OCI-LY1 (cell line): Measurements from ENCODE around the gene ITGAE.

ENCODE experiments used
- H2AFZ ChIP-seq: fragments of 200-600 bp; sonication (generic), shearing (Covaris generic); 2 replicates; pipeline ENCODE4 v1.6.0; 2014; ENCODE audit warnings: antibody characterized with exemption, mild to moderate bottlenecking, low read length
- H3F3A ChIP-seq: fragments of 200-600 bp; sonication (generic), shearing (Covaris generic); 2 replicates; pipeline ENCODE4 v1.6.0; 2014; ENCODE audit warnings: mild to moderate bottlenecking, antibody characterized with exemption, low read length, moderate library complexity; ENCODE audit not compliant: insufficient read depth
- H3K27ac ChIP-seq: fragments of 200-600 bp; sonication (generic); 2 replicates; pipeline ENCODE4 v1.5.1; 2014; ENCODE audit warnings: low read length, mixed run types, mild to moderate bottlenecking, low read depth; ENCODE audit not compliant: poor library complexity, severe bottlenecking
- H3K27me3 ChIP-seq: fragments of 200-600 bp; sonication (generic); 2 replicates; pipeline ENCODE4 v1.6.0; 2014; ENCODE audit warnings: antibody characterized with exemption, mild to moderate bottlenecking, low read length, moderate library complexity; ENCODE audit not compliant: insufficient read depth
- H3K36me3 ChIP-seq: fragments of 200-600 bp; sonication (generic); 2 replicates; pipeline ENCODE4 v1.6.1; 2014; ENCODE audit warnings: mild to moderate bottlenecking, antibody characterized with exemption, low read length, moderate library complexity, mixed read lengths; ENCODE audit not compliant: insufficient read depth
- H3K4me1 ChIP-seq: fragments of 200-600 bp; sonication (generic); 2 replicates; pipeline ENCODE4 v1.5.1; 2014; ENCODE audit warnings: mild to moderate bottlenecking, low read length, moderate library complexity; ENCODE audit not compliant: insufficient read depth, severe bottlenecking
- H3K4me2 ChIP-seq: fragments of 200-600 bp; sonication (generic), shearing (Covaris generic); 2 replicates; pipeline ENCODE4 v1.6.1; 2014; ENCODE audit warnings: low read length
- H3K4me3 ChIP-seq: fragments of 200-600 bp; sonication (generic); 2 replicates; pipeline ENCODE4 v1.5.1; 2014; ENCODE audit warnings: low read length, low read depth, mild to moderate bottlenecking, mixed read lengths; ENCODE audit not compliant: poor library complexity, severe bottlenecking
- H3K79me2 ChIP-seq: fragments of 200-600 bp; shearing (Covaris generic); 2 replicates; pipeline ENCODE4 v1.6.1; 2016; ENCODE audit warnings: mixed run types, low read length, mixed read lengths; ENCODE audit not compliant: insufficient read depth
- H3K9ac ChIP-seq: fragments of 200-600 bp; sonication (generic), shearing (Covaris generic); 2 replicates; pipeline ENCODE4 v1.6.1; 2014; ENCODE audit warnings: mild to moderate bottlenecking, low read length, mixed read lengths
- H3K9me2 ChIP-seq: fragments of 200-600 bp; sonication (generic), shearing (Covaris generic); 2 replicates; pipeline ENCODE4 v1.6.1; 2014; ENCODE audit warnings: low read depth, mild to moderate bottlenecking, low read length, mixed read lengths
- H3K9me3 ChIP-seq: fragments of 200-600 bp; shearing (Covaris generic); 2 replicates; pipeline ENCODE4 v1.6.1; 2014; ENCODE audit warnings: low read length, mixed read lengths
- H4K20me1 ChIP-seq: fragments of 200-600 bp; sonication (generic), shearing (Covaris generic); 2 replicates; pipeline ENCODE4 v1.6.0; 2016; ENCODE audit warnings: mild to moderate bottlenecking, low read length; ENCODE audit not compliant: insufficient read depth
- CTCF ChIP-seq: fragments of 200-600 bp; sonication (generic), shearing (Covaris generic); IDR thresholded peaks from 2 replicates; pipeline ENCODE4 v1.5.1; 2017; ENCODE audit warnings: mild to moderate bottlenecking, antibody characterized with exemption, low read length, moderate library complexity, mixed read lengths
- EZH2 ChIP-seq: fragments of 200-600 bp; sonication (generic), shearing (Covaris generic); IDR thresholded peaks from 2 replicates; pipeline ENCODE4 v1.8.0; 2017; ENCODE audit warnings: borderline replicate concordance, mixed run types, mild to moderate bottlenecking, antibody characterized with exemption, low read length, moderate library complexity, mixed read lengths

Gene ITGAE

GRCh38 chr17:3690094-3690715, 110.8 kb downstream of the ITGAE start:
- H4K20me1 ChIP-seq = no peaks in the 10 kb centered on the region
- H3K9me2 ChIP-seq = no peaks in the 10 kb centered on the region
- peaks cover 49% of the 10 kb centered on the region for H3K4me1 ChIP-seq
- H3K27ac ChIP-seq = peak overlapping the region; percentile 92
- no peak overlapping the region for H2AFZ ChIP-seq
- H3K4me3 ChIP-seq = no peak overlapping the region
- H3K36me3 ChIP-seq = peaks cover 5% of the 10 kb centered on the region; the same call in 1 of the 2 replicates
- peaks cover 7% of the 10 kb centered on the region; the same call in 1 of the 2 replicates for H3K79me2 ChIP-seq
- no peaks in the 10 kb centered on the region for H3K9me3 ChIP-seq
- H3F3A ChIP-seq = no peaks in the 10 kb centered on the region; the same call in 1 of the 2 replicates
- H3K27me3 ChIP-seq = no peaks in the 10 kb centered on the region
- H3K9ac ChIP-seq = no peak overlapping the region
- no peak overlapping the region for H3K4me2 ChIP-seq
- TF ChIP-seq CTCF = no peak
- no peak for TF ChIP-seq EZH2

GRCh38 chr17:3689262-3690093, 111.5 kb downstream of the ITGAE start:
- Histone ChIP-seq H3K79me2 (peaks cover 4% of the 10 kb centered on the region; the same call in 1 of the 2 replicates), H3K9ac (no peak overlapping the region), H3K4me3 (no peak overlapping the region), H3K4me2 (peak overlapping the region; percentile 27; the same call in 1 of the 2 replicates), H3K4me1 (peaks cover 44% of the 10 kb centered on the region), H4K20me1 (no peaks in the 10 kb centered on the region), H3F3A (no peaks in the 10 kb centered on the region; the same call in 1 of the 2 replicates), H3K27me3 (no peaks in the 10 kb centered on the region), H3K9me2 (no peaks in the 10 kb centered on the region), H3K9me3 (no peaks in the 10 kb centered on the region), H3K36me3 (peaks cover 5% of the 10 kb centered on the region; the same call in 1 of the 2 replicates), H3K27ac (peak overlapping the region; percentile 92), H2AFZ (no peak overlapping the region)
- no peak for TF ChIP-seq CTCF
- no peak for TF ChIP-seq EZH2

GRCh38 chr17:3688852-3689261, 112.1 kb downstream of the ITGAE start:
- Histone ChIP-seq H3K9ac (peak overlapping the region; percentile 44; the same call in 1 of the 2 replicates), H3K4me1 (peaks cover 41% of the 10 kb centered on the region), H3K36me3 (peaks cover 5% of the 10 kb centered on the region; the same call in 1 of the 2 replicates), H3K27ac (peak overlapping the region; percentile 92), H3K9me2 (no peaks in the 10 kb centered on the region), H3K4me3 (peak overlapping the region; percentile 25), H4K20me1 (no peaks in the 10 kb centered on the region), H3K27me3 (no peaks in the 10 kb centered on the region), H3K9me3 (no peaks in the 10 kb centered on the region), H3K4me2 (peak overlapping the region; percentile 51; the same call in 1 of the 2 replicates), H3F3A (no peaks in the 10 kb centered on the region; the same call in 1 of the 2 replicates), H2AFZ (no peak overlapping the region), H3K79me2 (no peaks in the 10 kb centered on the region; the same call in 1 of the 2 replicates)
- TF ChIP-seq EZH2 (no peak), CTCF (no peak)
